ENCODE results near the gene BEAN1.

The BEAN1 gene

DNA sequence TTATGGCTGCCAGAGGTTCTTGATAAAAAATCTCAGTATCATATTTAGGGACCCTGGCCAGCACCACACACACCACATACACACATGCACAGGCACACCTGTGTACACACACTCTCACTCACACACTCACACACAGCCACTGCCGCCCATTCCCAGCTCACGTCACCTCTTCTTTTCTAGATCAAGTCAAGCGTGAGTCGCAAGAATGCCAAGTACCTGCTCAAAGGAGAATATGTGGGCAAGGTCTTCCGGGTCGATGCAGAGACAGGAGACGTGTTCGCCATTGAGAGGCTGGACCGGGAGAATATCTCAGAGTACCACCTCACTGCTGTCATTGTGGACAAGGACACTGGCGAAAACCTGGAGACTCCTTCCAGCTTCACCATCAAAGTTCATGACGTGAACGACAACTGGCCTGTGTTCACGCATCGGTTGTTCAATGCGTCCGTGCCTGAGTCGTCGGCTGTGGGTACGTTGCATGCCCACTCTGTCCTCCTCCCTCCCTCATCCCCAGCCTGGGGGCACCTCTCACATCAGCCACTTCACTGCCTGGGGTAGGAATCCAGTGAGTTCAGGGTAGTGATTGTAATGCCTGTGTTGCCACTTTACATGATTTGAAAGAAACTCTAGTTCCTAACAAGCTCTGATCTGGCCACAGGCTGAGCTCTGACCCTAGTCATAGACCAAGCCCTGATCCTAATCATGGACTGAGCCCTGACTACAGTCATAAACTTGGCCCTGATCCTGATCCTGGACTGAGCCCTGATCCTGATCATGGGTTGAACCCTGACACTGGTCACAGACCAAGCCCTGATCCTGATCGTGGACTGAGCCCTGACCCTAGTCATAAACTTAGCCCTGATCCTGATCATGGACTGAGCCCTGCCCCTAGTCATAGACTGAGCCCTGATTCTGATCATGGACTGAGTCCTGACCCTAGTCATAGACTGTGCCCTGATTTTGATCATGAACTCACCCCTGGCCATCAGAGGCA, 40.2 kb upstream of the BEAN1 start:
- Histone ChIP-seq H3K27ac (ENCODE audit: low read depth, low read length) (no peak overlapping the region), H3K4me1 (ENCODE audit: insufficient read depth, low read length) (peaks cover 10% of the 10 kb centered on the region; the same call in 1 of the 2 replicates), H3K4me3 (ENCODE audit: low read length) (no peak overlapping the region), H3K36me3 (ENCODE audit: insufficient read depth, low read length) (no peaks in the 10 kb centered on the region), H3K9ac (ENCODE audit: low read depth, low read length) (no peak overlapping the region), H3K27me3 (ENCODE audit: insufficient read depth, low read length) (no peaks in the 10 kb centered on the region), H3K9me3 (ENCODE audit: insufficient read depth, low read depth, low read length) (no peaks in the 10 kb centered on the region)
- WGBS, result 88% methylated on average over 20 of the region's 20 CpGs

GRCh38 chr16:66387817-66388332, 39.2 kb upstream of the BEAN1 start:
- Histone ChIP-seq H3K4me1 (ENCODE audit: insufficient read depth, low read length) (peaks cover 6% of the 10 kb centered on the region; the same call in 1 of the 2 replicates), H3K4me3 (ENCODE audit: low read length) (no peak overlapping the region), H3K36me3 (ENCODE audit: insufficient read depth, low read length) (no peaks in the 10 kb centered on the region), H3K9me3 (ENCODE audit: insufficient read depth, low read depth, low read length) (no peaks in the 10 kb centered on the region), H3K9ac (ENCODE audit: low read depth, low read length) (no peak overlapping the region), H3K27ac (ENCODE audit: low read depth, low read length) (no peak overlapping the region), H3K27me3 (ENCODE audit: insufficient read depth, low read length) (no peaks in the 10 kb centered on the region)
- 89% methylated on average over 2 of the region's 2 CpGs for WGBS

GRCh38 chr16:66388350-66389139, 38.5 kb upstream of the BEAN1 start:
- H3K27me3 ChIP-seq (ENCODE audit: insufficient read depth, low read length), result no peaks in the 10 kb centered on the region
- H3K36me3 ChIP-seq (ENCODE audit: insufficient read depth, low read length), result no peaks in the 10 kb centered on the region
- H3K9me3 ChIP-seq (ENCODE audit: insufficient read depth, low read depth, low read length), result no peaks in the 10 kb centered on the region
- H3K27ac ChIP-seq (ENCODE audit: low read depth, low read length), result no peak overlapping the region
- 94% methylated on average over 6 of the region's 6 CpGs for WGBS
- no peaks in the 10 kb centered on the region for H3K4me1 ChIP-seq (ENCODE audit: insufficient read depth, low read length)
- H3K4me3 ChIP-seq (ENCODE audit: low read length), result no peak overlapping the region
- H3K9ac ChIP-seq (ENCODE audit: low read depth, low read length), result no peak overlapping the region

GRCh38 chr16:66389256-66390176, 37.6 kb upstream of the BEAN1 start:
- H3K36me3 ChIP-seq (ENCODE audit: insufficient read depth, low read length), result no peaks in the 10 kb centered on the region
- no peak overlapping the region for H3K27ac ChIP-seq (ENCODE audit: low read depth, low read length)
- no peaks in the 10 kb centered on the region for H3K4me1 ChIP-seq (ENCODE audit: insufficient read depth, low read length)
- no peaks in the 10 kb centered on the region for H3K27me3 ChIP-seq (ENCODE audit: insufficient read depth, low read length)
- H3K9ac ChIP-seq (ENCODE audit: low read depth, low read length), result no peak overlapping the region
- WGBS, result 93% methylated on average over 13 of the region's 13 CpGs
- H3K4me3 ChIP-seq (ENCODE audit: low read length), result no peak overlapping the region
- no peaks in the 10 kb centered on the region for H3K9me3 ChIP-seq (ENCODE audit: insufficient read depth, low read depth, low read length)

GRCh38 chr16:66390346-66391108, 36.6 kb upstream of the BEAN1 start:
- Histone ChIP-seq H3K9ac (ENCODE audit: low read depth, low read length) (no peak overlapping the region), H3K27ac (ENCODE audit: low read depth, low read length) (no peak overlapping the region), H3K4me1 (ENCODE audit: insufficient read depth, low read length) (no peaks in the 10 kb centered on the region), H3K27me3 (ENCODE audit: insufficient read depth, low read length) (no peaks in the 10 kb centered on the region), H3K36me3 (ENCODE audit: insufficient read depth, low read length) (no peaks in the 10 kb centered on the region), H3K4me3 (ENCODE audit: low read length) (no peak overlapping the region), H3K9me3 (ENCODE audit: insufficient read depth, low read depth, low read length) (no peaks in the 10 kb centered on the region)
- 92% methylated on average over 14 of the region's 14 CpGs for WGBS

GRCh38 chr16:66391726-66392670, 35.1 kb upstream of the BEAN1 start:
- Histone ChIP-seq H3K36me3 (ENCODE audit: insufficient read depth, low read length) (no peaks in the 10 kb centered on the region), H3K4me3 (ENCODE audit: low read length) (no peak overlapping the region), H3K27me3 (ENCODE audit: insufficient read depth, low read length) (no peaks in the 10 kb centered on the region; the same call in 1 of the 2 replicates), H3K9ac (ENCODE audit: low read depth, low read length) (no peak overlapping the region), H3K9me3 (ENCODE audit: insufficient read depth, low read depth, low read length) (no peaks in the 10 kb centered on the region), H3K27ac (ENCODE audit: low read depth, low read length) (no peak overlapping the region), H3K4me1 (ENCODE audit: insufficient read depth, low read length) (no peaks in the 10 kb centered on the region)
- 93% methylated on average over 18 of the region's 18 CpGs for WGBS

GRCh38 chr16:66395806-66396555, 31.1 kb upstream of the BEAN1 start:
- Histone ChIP-seq H3K27me3 (ENCODE audit: insufficient read depth, low read length) (no peaks in the 10 kb centered on the region; the same call in 1 of the 2 replicates), H3K4me1 (ENCODE audit: insufficient read depth, low read length) (no peaks in the 10 kb centered on the region), H3K9ac (ENCODE audit: low read depth, low read length) (no peak overlapping the region), H3K9me3 (ENCODE audit: insufficient read depth, low read depth, low read length) (no peaks in the 10 kb centered on the region), H3K27ac (ENCODE audit: low read depth, low read length) (no peak overlapping the region), H3K4me3 (ENCODE audit: low read length) (no peak overlapping the region), H3K36me3 (ENCODE audit: insufficient read depth, low read length) (no peaks in the 10 kb centered on the region)
- WGBS, result 90% methylated on average over 7 of the region's 7 CpGs

DNA sequence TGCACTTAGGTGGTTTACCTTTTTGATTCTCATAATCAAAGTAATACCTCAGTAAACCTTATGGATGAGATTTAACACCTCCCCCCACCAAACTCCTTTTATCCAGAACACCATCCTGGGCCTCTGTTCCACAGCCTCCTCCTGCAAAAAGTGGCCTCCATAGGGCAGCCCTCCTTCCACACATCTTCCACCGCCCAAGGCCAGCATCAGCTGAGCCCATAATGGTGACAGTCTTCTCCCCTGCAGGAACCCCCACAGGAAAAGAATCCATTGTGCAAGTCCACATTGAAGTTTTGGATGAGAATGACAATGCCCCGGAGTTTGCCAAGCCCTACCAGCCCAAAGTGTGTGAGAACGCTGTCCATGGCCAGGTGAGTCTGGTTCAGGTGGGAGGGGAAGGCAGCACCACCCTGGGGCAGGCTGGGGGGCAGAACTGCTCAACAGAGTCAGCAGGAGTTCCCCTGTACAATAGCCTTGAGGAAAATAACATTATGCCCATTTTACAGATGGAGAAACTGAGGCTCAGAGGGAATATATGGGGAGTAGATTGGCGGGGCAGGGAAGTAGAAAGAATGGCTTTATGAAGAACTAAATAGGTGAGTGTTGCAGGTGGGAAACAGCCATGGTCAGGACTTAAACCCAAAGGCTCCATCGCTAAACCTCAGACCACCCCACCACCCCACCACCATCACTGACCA, 29.2 kb upstream of the BEAN1 start:
- Histone ChIP-seq H3K9ac (ENCODE audit: low read depth, low read length) (no peak overlapping the region), H3K4me3 (ENCODE audit: low read length) (no peak overlapping the region), H3K36me3 (ENCODE audit: insufficient read depth, low read length) (no peaks in the 10 kb centered on the region), H3K4me1 (ENCODE audit: insufficient read depth, low read length) (no peaks in the 10 kb centered on the region), H3K9me3 (ENCODE audit: insufficient read depth, low read depth, low read length) (no peaks in the 10 kb centered on the region), H3K27me3 (ENCODE audit: insufficient read depth, low read length) (no peaks in the 10 kb centered on the region; the same call in 1 of the 2 replicates), H3K27ac (ENCODE audit: low read depth, low read length) (no peak overlapping the region)
- WGBS, result 74% methylated on average over 5 of the region's 5 CpGs
